Skeletal muscle satellite cell (primary cell): ENCODE data around the gene LARP1B.
A peak's percentile ranks its signal among the peaks of the same experiment; 100 is the strongest.
"Not testable (repeated sequence)": the region's sequence is repeated elsewhere in the genome, so short reads cannot be mapped to it uniquely, and the experiment has no call there.

Experiments
- H3K27me3 ChIP-seq: 2 replicates; pipeline ENCODE4 v1.7.0; 2013; ENCODE audit warnings: low read length; ENCODE audit not compliant: control insufficient read depth, insufficient read depth
- H3K36me3 ChIP-seq: 2 replicates; pipeline ENCODE4 v1.7.0; 2013; ENCODE audit warnings: mild to moderate bottlenecking, control low read depth, low read length; ENCODE audit not compliant: insufficient read depth
- H3K4me1 ChIP-seq: 2 replicates; pipeline ENCODE4 v1.7.0; 2013; ENCODE audit warnings: low read length; ENCODE audit not compliant: control insufficient read depth, insufficient read depth
- H3K4me2 ChIP-seq: 2 replicates; pipeline ENCODE4 v1.7.0; 2013; ENCODE audit warnings: mild to moderate bottlenecking, low read length
- H3K4me3 ChIP-seq: 2 replicates; pipeline ENCODE4 v1.7.0; 2013; ENCODE audit warnings: low read length
- H3K9ac ChIP-seq: 2 replicates; pipeline ENCODE4 v1.7.0; 2013; ENCODE audit warnings: mild to moderate bottlenecking, low read depth, low read length, moderate library complexity
- H3K9me3 ChIP-seq: replicated peaks from 2 replicates; pipeline ENCODE4 v1.7.0; 2013; ENCODE audit warnings: mild to moderate bottlenecking, control low read depth, low read length

The LARP1B gene

DNA sequence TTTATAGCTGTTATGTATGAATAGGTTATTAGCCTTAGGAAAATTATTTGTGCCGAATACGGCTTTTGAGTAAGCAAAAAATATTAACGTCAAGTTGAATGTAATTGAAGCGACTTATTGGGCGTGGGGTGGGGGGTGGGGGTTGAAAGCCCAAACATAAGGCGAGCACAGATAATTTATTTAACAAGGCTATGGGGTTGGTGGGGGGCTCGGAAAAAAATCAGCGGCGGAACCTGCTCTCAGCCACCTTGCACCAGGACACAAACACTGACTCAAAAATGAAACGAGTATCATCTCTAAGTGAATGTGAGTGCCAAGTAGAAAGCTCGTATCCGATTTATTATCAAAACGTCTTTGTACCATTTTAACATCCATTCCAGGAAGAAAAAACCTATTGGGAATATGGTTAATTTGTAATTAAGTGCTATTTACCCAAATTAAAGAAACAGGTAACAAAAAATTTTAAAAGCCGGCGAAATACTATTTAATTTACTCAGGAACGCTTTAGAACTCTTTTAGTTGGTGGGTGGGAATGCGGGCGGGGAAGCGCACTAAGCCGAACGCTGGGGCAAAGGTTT, 902 bp upstream of the LARP1B start:
- Histone ChIP-seq H3K9ac (peak overlapping the region; percentile 100), H3K4me1 (peaks cover 10% of the 10 kb centered on the region), H3K36me3 (no peaks in the 10 kb centered on the region), H3K27me3 (no peaks in the 10 kb centered on the region), H3K9me3 (no peaks in the 10 kb centered on the region), H3K4me2 (peak overlapping the region; percentile 99), H3K4me3 (peak overlapping the region; percentile 98)

DNA sequence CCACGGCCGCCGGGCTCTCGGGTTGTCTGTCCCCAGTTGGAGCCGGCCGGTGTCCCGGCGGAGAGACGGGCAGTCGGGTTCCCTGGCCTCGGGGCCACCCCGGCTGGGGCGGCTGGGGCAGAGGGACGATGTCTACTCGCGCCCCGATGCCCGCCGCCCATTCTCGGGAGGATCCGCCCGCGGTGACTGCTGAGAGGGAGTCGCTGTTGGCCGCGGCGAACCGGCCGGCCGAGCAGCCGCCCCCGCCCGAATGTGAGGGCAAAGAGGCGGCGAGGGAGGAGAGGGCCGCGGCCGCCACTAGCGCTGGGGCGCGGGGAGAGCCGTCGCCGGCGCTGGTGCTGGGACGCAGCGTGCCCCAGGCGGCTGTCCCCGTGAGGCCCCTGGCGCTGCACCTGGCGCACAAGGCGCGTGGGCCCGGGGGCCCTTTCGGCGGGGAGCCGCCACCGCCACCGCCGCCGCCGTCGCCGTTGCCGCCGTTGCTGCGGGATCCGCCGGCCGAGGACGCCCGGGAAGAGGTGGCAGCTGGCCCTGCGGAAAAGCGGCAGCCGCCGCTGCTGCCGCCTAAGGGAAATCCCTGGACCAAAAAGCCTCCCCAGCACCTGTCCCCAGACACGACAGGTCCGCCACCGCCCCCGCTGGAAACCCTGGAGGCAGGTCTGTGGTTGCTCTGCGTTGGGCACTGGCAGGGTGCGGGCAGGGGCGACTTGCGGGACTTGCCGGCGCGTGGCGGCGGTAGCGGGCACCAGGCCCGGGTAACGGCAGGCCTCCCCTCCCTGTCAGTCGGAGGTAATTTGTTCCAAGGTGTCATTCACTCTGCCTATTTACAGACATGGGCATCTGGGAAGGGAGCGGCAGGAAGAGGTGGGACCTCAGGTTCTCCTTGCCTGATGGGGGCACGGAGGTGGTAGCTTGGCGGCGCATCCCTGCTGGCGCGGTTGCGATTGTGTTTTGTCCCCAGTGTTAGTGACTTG, 739 bp downstream of the LARP1B start:
- H3K4me3 ChIP-seq: peak overlapping the region; percentile 98
- H3K4me1 ChIP-seq: peaks cover 10% of the 10 kb centered on the region
- peak overlapping the region; percentile 99 for H3K4me2 ChIP-seq
- H3K9me3 ChIP-seq: no peaks in the 10 kb centered on the region
- H3K27me3 ChIP-seq: no peaks in the 10 kb centered on the region
- H3K36me3 ChIP-seq: no peaks in the 10 kb centered on the region
- peak overlapping the region; percentile 100 for H3K9ac ChIP-seq

DNA sequence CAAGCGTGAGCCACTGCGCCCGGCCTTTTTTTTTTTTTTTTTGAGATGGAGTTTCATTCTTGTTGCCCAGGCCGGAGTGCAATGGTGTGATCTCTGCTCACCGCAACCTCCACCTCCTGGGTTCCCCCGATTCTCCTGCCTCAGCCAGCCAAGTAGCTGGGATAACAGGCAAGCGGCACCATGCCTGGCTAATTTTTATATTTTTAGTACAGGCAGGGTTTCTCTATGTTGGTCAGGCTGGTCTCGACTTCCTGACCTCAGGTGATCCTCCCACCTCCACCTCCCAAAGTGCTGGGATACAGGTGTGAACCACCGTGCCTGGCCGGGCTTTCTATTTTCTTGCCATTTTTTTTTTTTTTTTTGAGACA, 5.3 kb downstream of the LARP1B start:
- not testable (repeated sequence) for H3K9me3 ChIP-seq, H3K4me3 ChIP-seq, H3K9ac ChIP-seq, H3K4me1 ChIP-seq, H3K36me3 ChIP-seq, H3K4me2 ChIP-seq, H3K27me3 ChIP-seq

DNA sequence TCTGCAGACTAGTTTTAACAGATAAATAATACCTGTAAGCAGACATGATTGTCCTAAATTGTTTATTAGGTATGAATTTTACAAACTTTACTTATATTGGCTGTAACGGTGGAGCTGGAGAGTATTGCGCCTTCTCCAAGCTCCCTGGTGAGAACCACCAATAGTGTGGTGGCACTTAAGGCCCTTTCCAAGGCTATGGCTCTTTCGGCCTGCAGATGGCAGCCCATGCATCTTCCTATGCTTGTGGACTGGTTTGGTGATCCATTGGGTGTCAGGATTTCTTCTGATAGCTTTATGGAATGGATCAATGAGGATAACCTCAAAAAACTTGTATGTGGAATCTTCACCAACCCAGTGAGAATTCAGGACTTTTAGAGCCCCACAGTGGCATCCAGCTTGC, 7.8 kb downstream of the LARP1B start:
- H3K36me3 ChIP-seq: no peaks in the 10 kb centered on the region
- H3K9ac ChIP-seq: no peak overlapping the region
- H3K4me3 ChIP-seq: no peak overlapping the region
- no peaks in the 10 kb centered on the region for H3K9me3 ChIP-seq
- H3K4me2 ChIP-seq: no peak overlapping the region
- H3K4me1 ChIP-seq: no peaks in the 10 kb centered on the region
- no peaks in the 10 kb centered on the region for H3K27me3 ChIP-seq

DNA sequence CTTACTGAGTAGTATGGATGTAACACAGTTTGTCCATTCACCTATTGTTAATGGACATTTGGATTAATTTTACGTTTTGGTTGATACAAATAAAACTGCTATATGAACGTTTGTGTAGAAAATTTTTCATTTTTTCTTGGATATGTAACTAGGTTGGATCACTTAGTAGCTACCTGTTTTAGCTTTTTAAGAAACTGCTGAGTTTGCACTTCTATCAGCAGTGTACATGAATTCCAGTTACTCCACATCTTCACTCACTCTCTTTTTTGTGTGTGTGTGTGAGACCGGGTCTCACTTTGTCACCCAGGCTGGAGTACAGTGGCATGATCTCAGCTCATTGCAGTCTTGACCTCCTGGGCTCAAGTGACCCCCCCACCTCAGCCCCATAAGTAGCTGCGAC, 15.4 kb downstream of the LARP1B start:
- Histone ChIP-seq H3K27me3 (no peaks in the 10 kb centered on the region), H3K36me3 (peaks cover 10% of the 10 kb centered on the region), H3K4me3 (no peak overlapping the region), H3K4me2 (no peak overlapping the region), H3K4me1 (no peaks in the 10 kb centered on the region), H3K9me3 (no peaks in the 10 kb centered on the region), H3K9ac (no peak overlapping the region)

DNA sequence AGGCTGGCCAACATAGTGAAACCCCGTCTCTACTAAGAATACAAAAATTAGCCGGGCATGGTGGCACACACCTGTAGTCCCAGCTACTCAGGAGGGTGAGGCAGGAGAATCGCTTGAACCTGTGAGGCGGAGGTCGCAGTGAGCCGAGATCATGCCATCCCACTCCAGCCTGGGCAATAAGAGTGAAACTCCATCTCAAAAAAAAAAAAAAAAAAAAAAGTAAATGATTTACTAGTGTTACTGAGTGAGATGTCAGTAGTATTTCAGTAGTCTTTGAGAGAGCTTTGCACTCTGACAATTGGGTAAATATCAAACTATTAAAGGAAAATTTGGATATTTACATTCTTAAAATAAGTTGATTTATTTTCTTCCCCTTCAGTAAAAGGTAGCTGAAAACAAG, 34.2 kb downstream of the LARP1B start:
- not testable (repeated sequence) for H3K4me2 ChIP-seq, H3K4me1 ChIP-seq
- H3K36me3 ChIP-seq: peaks cover 11% of the 10 kb centered on the region

DNA sequence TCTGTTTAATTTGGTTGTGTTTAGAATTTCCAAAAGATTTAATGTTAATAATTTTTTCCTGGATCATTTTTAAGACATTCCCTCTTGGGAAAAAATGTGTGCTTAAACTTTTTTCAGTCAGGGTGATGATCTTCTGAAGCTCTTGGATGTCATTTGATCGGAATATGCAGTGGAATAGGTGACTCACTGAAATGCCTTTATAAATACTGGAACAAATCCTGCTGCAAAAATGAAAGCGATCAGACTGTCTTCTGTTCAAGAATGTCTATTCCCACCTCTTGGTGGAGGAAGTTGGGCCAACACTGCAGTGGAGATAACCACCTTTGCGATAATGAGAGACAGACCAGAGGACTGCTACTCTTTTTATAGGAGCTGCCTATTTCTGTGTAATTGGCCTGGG, 46.7 kb downstream of the LARP1B start:
- no peak overlapping the region for H3K4me2 ChIP-seq
- no peak overlapping the region for H3K4me3 ChIP-seq
- peaks cover 3% of the 10 kb centered on the region for H3K36me3 ChIP-seq
- no peak overlapping the region for H3K9ac ChIP-seq
- no peaks in the 10 kb centered on the region for H3K4me1 ChIP-seq
- H3K27me3 ChIP-seq: no peaks in the 10 kb centered on the region
- no peaks in the 10 kb centered on the region for H3K9me3 ChIP-seq

More for the DNA sequence above, 34.2 kb downstream of the LARP1B start:
- H3K9ac ChIP-seq, H3K9me3 ChIP-seq, H3K4me3 ChIP-seq, H3K27me3 ChIP-seq: not testable (repeated sequence)

DNA sequence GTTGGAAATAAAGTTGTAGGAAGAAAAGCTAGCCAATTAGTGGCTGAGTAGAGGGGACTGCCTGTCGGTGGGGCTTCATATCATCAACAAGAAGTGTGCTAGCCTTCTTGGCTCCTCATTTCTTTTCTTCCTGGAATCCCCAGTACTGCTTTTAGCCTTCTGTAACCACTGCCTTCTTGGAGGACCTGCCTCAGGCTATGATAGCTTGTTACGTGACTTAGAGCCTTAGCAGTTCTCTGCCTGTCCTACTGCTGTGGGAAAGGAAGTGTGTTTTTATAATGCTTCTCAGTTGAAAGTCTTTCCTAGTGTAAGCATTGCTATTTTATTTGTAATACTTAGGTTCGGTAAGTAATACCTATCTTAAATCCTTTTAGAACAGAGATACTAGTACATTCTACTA, 61.9 kb downstream of the LARP1B start:
- no peaks in the 10 kb centered on the region for H3K9me3 ChIP-seq
- no peak overlapping the region for H3K4me2 ChIP-seq
- no peak overlapping the region for H3K4me3 ChIP-seq
- H3K27me3 ChIP-seq: no peaks in the 10 kb centered on the region
- H3K4me1 ChIP-seq: no peaks in the 10 kb centered on the region
- H3K36me3 ChIP-seq: peaks cover 11% of the 10 kb centered on the region
- H3K9ac ChIP-seq: no peak overlapping the region

DNA sequence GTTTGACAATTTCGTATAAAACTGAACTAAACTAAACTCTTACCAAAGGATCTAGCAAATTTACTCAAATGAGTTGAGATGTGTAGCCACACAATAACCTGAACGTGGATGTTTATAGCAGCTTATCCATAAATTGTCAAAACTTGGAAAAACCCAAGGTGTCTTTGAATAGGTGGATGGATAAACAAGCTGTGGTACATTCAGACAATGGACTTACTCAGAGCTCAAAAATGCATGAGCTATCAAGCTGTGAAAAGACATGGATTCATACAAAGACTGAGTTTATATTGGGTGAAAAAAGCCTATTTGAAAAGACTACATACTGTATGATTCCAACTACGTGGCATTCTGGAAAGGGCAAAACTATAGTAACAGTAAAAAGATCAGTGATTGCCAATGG, 69.5 kb downstream of the LARP1B start:
- H3K27me3 ChIP-seq: no peaks in the 10 kb centered on the region
- H3K4me3 ChIP-seq: no peak overlapping the region
- no peak overlapping the region for H3K4me2 ChIP-seq
- no peak overlapping the region for H3K9ac ChIP-seq
- no peaks in the 10 kb centered on the region for H3K36me3 ChIP-seq
- no peaks in the 10 kb centered on the region for H3K9me3 ChIP-seq
- H3K4me1 ChIP-seq: no peaks in the 10 kb centered on the region

DNA sequence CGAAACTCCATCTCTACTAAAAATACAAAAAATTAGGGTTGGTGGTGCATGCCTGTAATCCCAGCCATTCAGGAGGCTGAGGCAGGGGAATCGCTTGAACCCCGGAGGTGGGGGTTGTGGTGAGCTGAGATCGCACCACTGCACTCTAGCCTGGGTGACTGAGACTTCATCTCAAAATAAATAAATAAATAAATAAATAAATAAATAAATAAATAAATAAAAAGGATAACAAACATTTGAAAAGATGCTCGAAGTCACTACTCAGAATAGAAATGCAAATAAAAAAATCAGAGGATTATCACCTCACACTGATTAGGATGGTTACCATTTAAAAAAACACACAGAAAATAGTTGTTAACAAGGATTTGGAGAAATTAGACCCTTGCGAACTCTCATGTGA, 73.8 kb downstream of the LARP1B start:
- no peaks in the 10 kb centered on the region for H3K36me3 ChIP-seq
- H3K9me3 ChIP-seq: no peaks in the 10 kb centered on the region
- no peaks in the 10 kb centered on the region for H3K27me3 ChIP-seq
- H3K4me1 ChIP-seq: no peaks in the 10 kb centered on the region
- no peak overlapping the region for H3K4me2 ChIP-seq
- H3K4me3 ChIP-seq: no peak overlapping the region
- H3K9ac ChIP-seq: no peak overlapping the region

DNA sequence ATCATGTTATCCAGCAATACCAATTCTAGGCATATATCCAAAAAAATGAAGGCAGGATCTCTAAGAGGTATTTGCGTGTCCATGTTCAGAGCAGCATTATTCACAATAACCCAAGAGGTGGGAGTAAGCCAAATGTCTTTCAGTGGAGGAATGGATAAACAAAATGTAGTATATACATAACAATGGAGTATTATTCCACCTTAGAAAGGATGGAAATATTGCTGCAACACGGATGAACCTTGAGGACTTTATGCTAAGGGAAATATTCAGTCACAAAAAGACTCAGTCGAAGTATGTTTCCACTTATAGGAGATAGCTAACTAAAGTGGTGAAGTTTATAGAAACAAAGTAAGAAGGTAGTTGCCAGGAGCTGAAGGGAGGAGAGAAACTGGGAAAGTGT, 74.3 kb downstream of the LARP1B start:
- no peaks in the 10 kb centered on the region for H3K27me3 ChIP-seq
- H3K4me1 ChIP-seq: no peaks in the 10 kb centered on the region
- H3K9me3 ChIP-seq: no peaks in the 10 kb centered on the region
- H3K4me2 ChIP-seq: no peak overlapping the region
- H3K9ac ChIP-seq: no peak overlapping the region
- no peaks in the 10 kb centered on the region for H3K36me3 ChIP-seq
- H3K4me3 ChIP-seq: no peak overlapping the region

DNA sequence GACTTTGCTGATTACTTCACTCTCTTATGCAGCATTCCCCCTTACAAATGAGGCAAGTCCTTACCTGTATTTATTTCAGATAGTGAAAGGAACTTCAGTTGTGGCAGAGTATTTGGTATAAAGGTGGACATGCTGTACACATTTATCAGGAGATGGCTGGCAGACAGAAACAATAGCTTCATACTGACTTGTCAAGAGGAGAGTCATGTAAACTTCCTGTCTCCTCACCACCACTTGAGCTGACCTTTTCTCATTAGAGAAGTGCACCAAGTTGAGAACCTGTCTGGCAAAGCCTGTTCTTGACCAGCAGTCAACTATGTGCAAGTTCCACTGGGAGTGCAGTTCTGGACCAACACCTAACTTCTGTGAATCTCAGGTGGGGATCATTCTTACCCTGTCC, 80.8 kb downstream of the LARP1B start:
- H3K4me3 ChIP-seq: no peak overlapping the region
- no peaks in the 10 kb centered on the region for H3K4me1 ChIP-seq
- H3K9ac ChIP-seq: no peak overlapping the region
- no peaks in the 10 kb centered on the region for H3K36me3 ChIP-seq
- no peak overlapping the region for H3K4me2 ChIP-seq
- no peaks in the 10 kb centered on the region for H3K9me3 ChIP-seq
- no peaks in the 10 kb centered on the region for H3K27me3 ChIP-seq
